ENCODE results near the gene TRAF5. TPM values are rescaled to one million over a fixed set of nuclear protein-coding genes. Genes with fewer than 3 reads are reported as not detected.
"Not testable (repeated sequence)": the region's sequence is repeated elsewhere in the genome, so short reads cannot be mapped to it uniquely, and the experiment has no call there.

The TRAF5 gene
- total RNA-seq, 1 donor from 2014 or later, result 17.9 TPM

- not testable (repeated sequence) for H3K27ac Mint-ChIP-seq; DNase-seq (ENCODE audit: extremely low spot score, unreplicated experiment); H3K9me3 Mint-ChIP-seq; H3K4me3 Mint-ChIP-seq
- peaks cover 20% of the 10 kb centered on the region for H3K4me1 Mint-ChIP-seq (ENCODE audit: unreplicated experiment)
- peaks cover 26% of the 10 kb centered on the region for H3K27me3 Mint-ChIP-seq
- H3K36me3 Mint-ChIP-seq, result peaks cover 24% of the 10 kb centered on the region
Observed at GRCh38 chr1:211401751-211402150, 75.1 kb downstream of the TRAF5 start.

- not testable (repeated sequence) for DNase-seq (ENCODE audit: extremely low spot score, unreplicated experiment); H3K4me3 Mint-ChIP-seq; H3K4me1 Mint-ChIP-seq (ENCODE audit: unreplicated experiment); H3K9me3 Mint-ChIP-seq; H3K27ac Mint-ChIP-seq; H3K27me3 Mint-ChIP-seq
- H3K36me3 Mint-ChIP-seq, result peaks cover 20% of the 10 kb centered on the region
Observed at GRCh38 chr1:211406086-211406485, 79.5 kb downstream of the TRAF5 start.

- H3K27ac Mint-ChIP-seq; H3K4me3 Mint-ChIP-seq; DNase-seq (ENCODE audit: extremely low spot score, unreplicated experiment); H3K9me3 Mint-ChIP-seq; H3K27me3 Mint-ChIP-seq; H3K4me1 Mint-ChIP-seq (ENCODE audit: unreplicated experiment): not testable (repeated sequence)
- H3K36me3 Mint-ChIP-seq, result peaks cover 12% of the 10 kb centered on the region
Observed at GRCh38 chr1:211407749-211408148, 81.1 kb downstream of the TRAF5 start.

- peaks cover 14% of the 10 kb centered on the region for H3K36me3 Mint-ChIP-seq
- no peak overlapping the region for H3K4me3 Mint-ChIP-seq
- no peak for DNase-seq (ENCODE audit: extremely low spot score, unreplicated experiment)
- H3K27ac Mint-ChIP-seq, result no peak overlapping the region
- peaks cover 4% of the 10 kb centered on the region for H3K4me1 Mint-ChIP-seq (ENCODE audit: unreplicated experiment)
- H3K27me3 Mint-ChIP-seq, result peaks cover 6% of the 10 kb centered on the region
- no peak for TF ChIP-seq CTCF (conservative IDR thresholded peaks at IDR 0.05)
- H3K9me3 Mint-ChIP-seq, result peaks cover 7% of the 10 kb centered on the region
Observed at GRCh38 chr1:211411639-211412038, 85.0 kb downstream of the TRAF5 start.

GRCh38 chr1:211415700-211416099 lies 89.1 kb downstream of the TRAF5 start:
- peak overlapping the region; percentile 85 for H3K4me3 Mint-ChIP-seq
- TF ChIP-seq CTCF (conservative IDR thresholded peaks at IDR 0.05), result no peak

GRCh38 chr1:211416246-211416627 lies 89.6 kb downstream of the TRAF5 start:
- H3K4me3 Mint-ChIP-seq, result peak overlapping the region; percentile 85
- peak overlapping the region; percentile 61 for H3K27ac Mint-ChIP-seq
- not testable (repeated sequence) for H3K36me3 Mint-ChIP-seq; DNase-seq (ENCODE audit: extremely low spot score, unreplicated experiment); H3K9me3 Mint-ChIP-seq
- peaks cover 21% of the 10 kb centered on the region for H3K4me1 Mint-ChIP-seq (ENCODE audit: unreplicated experiment)
- peaks cover 14% of the 10 kb centered on the region for H3K27me3 Mint-ChIP-seq
- TF ChIP-seq CTCF (conservative IDR thresholded peaks at IDR 0.05), result peak; percentile 39

More at GRCh38 chr1:211415700-211416099, 89.1 kb downstream of the TRAF5 start:
- Mint-ChIP-seq H3K27ac (peak overlapping the region; percentile 61), H3K9me3 (peaks cover 7% of the 10 kb centered on the region), H3K4me1 (ENCODE audit: unreplicated experiment) (peaks cover 19% of the 10 kb centered on the region), H3K36me3 (peaks cover 7% of the 10 kb centered on the region), H3K27me3 (peaks cover 14% of the 10 kb centered on the region)
- no peak for DNase-seq (ENCODE audit: extremely low spot score, unreplicated experiment)

- not testable (repeated sequence) for H3K9me3 Mint-ChIP-seq, H3K36me3 Mint-ChIP-seq
- peaks cover 14% of the 10 kb centered on the region for H3K27me3 Mint-ChIP-seq
- peak overlapping the region; percentile 80 for H3K4me3 Mint-ChIP-seq
- peak overlapping the region; percentile 66 for H3K27ac Mint-ChIP-seq
- peaks cover 26% of the 10 kb centered on the region for H3K4me1 Mint-ChIP-seq (ENCODE audit: unreplicated experiment)
- peak; percentile 69 for DNase-seq (ENCODE audit: extremely low spot score, unreplicated experiment)
Observed at GRCh38 chr1:211416628-211417323, 90.1 kb downstream of the TRAF5 start.
